Stimulated activated CD8-positive, alpha-beta memory T cell treated with anti-CD3 and anti-CD28 coated beads, Interleukin-7, amount 100 ng/mL, for 48 hours (primary cell): ENCODE data around the gene USP12.
"Not testable (repeated sequence)": the region's sequence is repeated elsewhere in the genome, so short reads cannot be mapped to it uniquely, and the experiment has no call there.

Source experiments
- DNase-seq, 2 donors: peaks; one replicate each; pipeline ENCODE4 v3.0.0-alpha.2; 2020; ENCODE audit warnings: low read depth in 1 of 2; ENCODE audit errors: extremely low read depth in 1 of 2

The USP12 gene

GRCh38 chr13:27151798-27152599 is 19.6 kb downstream of the USP12 start:
- DNase-seq, result no peak

DNA sequence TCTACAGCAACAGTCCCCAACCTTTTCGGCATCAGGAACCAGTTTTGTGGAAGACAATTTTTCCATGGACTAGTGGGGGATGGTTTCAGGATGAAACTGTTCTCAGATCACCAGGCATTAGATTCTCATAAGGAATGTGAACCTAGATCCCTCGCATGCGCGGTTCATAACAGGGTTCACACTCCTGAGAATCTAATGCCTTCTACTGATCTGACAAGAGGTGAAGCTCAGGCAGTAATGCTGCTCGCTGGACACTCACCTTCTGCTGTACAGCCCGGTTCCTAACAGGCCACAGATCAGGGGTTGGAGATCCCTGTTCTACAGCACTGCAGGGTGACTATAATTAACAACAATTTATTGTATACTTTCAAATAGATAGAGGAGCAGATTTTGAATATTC is 21.9 kb downstream of the USP12 start:
- DNase-seq, result no peak

- no peak for DNase-seq
These were observed 22.7 kb downstream of the USP12 start for GRCh38 chr13:27148900-27149299.

- DNase-seq, result no peak
These were observed 24.0 kb downstream of the USP12 start for GRCh38 chr13:27147530-27148170.

- no peak for DNase-seq
These were observed 29.9 kb downstream of the USP12 start for GRCh38 chr13:27141746-27142145.

DNA sequence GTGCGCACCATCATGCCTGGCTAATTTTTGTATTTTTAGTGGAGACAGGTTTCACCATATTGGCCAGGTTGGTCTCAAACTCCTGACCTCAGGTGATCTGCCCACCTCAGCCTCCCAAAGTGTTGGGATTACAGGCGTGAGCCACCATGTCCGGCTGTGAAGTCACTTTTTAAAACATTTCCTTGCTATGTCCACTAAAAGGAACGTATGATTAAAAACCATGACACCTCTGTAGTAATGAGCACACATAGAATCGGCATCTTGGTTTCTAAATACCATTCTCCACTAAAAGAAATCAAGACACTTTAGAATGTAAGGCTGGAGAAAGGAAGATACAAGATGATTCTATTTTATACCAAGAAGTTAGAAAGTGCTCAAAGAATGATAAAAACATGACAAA is 30.5 kb downstream of the USP12 start:
- not testable (repeated sequence) for DNase-seq

DNA sequence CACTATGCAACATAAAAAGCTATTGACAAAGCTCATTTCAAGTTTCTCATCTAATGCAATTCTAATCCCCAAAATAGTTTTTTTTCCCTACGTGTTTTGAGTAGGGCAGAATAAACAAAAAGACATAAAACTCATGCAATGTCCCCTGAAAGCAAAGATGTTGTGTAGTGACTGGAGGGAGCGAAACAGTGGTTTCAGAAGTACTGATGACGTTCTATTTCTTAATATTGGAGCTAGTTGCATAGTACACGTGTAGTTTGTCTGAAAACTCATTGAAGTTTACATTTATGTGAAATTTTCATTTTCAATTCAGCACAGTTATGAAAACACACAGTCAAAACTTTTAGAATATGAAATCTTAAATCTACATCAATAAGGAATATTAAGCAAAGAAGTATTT is 31.6 kb downstream of the USP12 start:
- no peak for DNase-seq

- DNase-seq, result no peak
These were observed 32.0 kb downstream of the USP12 start for GRCh38 chr13:27139565-27139964.

- DNase-seq, result no peak
These were observed 33.0 kb downstream of the USP12 start for GRCh38 chr13:27138457-27139093.

DNA sequence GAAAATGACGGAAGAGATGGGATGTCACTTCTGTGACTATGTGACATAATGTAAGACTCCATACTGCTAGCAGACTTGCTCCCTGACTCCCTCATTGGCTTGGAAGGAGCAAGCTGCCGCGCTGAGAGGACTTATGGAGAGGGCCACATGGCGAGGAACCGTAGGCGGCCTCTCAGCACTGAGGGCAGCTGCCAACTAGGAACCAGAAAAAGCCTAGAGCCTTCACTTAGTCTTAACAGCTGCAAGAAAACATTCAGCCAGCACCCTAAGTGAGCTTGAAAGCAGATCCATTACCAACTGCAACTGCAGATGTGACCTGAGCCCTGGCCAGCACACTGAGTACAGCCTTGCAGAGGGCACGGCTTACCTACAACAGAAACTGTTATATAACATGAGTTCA is 33.9 kb downstream of the USP12 start:
- no peak for DNase-seq

- DNase-seq, result no peak
These were observed 36.6 kb downstream of the USP12 start for GRCh38 chr13:27135023-27135422.

DNA sequence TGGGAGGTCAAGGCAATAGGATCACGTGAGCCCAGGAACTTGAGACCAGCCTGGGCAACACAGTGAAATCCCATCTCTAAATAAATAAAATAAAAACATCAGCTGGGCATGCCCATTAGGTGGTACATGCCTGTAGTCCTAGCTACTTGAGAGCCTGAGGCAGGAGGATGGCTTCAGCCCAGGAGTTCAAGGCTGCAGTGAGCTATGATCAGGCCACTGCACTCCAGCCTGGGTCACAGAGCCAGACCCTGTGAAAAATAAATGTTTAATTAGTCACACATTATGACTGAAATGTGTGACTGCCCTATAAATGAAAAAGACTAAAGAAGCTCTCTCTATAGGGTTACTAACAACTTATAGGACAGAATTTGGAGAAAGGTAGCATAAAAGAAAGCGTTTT is 37.7 kb downstream of the USP12 start:
- no peak for DNase-seq

GRCh38 chr13:27132538-27132937 is 39.1 kb downstream of the USP12 start:
- peak in 1 of 2 donors; percentile 16 for DNase-seq

DNA sequence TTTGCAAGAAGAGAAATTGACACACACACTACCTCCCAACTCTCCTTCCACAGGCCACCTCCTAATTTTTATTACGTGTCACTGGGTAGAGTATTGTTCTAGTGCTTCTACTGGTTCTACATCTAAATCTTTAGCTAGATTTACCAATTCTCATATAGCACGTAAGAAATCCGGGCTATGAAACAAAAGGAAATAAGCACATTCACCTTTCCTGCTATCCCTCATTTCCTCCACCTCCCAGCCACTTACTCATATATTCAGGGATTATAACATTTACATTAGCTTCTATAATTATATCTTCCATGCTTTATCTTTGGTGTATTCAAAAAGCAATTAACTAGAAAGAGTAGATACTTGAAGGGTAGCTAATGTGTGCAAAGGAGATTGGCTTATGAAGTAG is 39.7 kb downstream of the USP12 start:
- no peak for DNase-seq

GRCh38 chr13:27130979-27131623 is 40.5 kb downstream of the USP12 start:
- peak; percentile 53 to 77 for DNase-seq

GRCh38 chr13:27130223-27130978 is 41.2 kb downstream of the USP12 start:
- no peak for DNase-seq

- DNase-seq, result no peak
These were observed 42.6 kb downstream of the USP12 start for GRCh38 chr13:27128825-27129627.

GRCh38 chr13:27126859-27127258 is 44.8 kb downstream of the USP12 start:
- DNase-seq, result no peak

GRCh38 chr13:27125357-27126282 is 46.0 kb downstream of the USP12 start:
- no peak for DNase-seq
